Measurements from ENCODE around the gene LHX5. TPM values are rescaled to one million over a fixed set of nuclear protein-coding genes. Genes with fewer than 3 reads are reported as not detected.

Gene LHX5
- total RNA-seq, 4 donors from 2014 or later, result not detected

GRCh38 chr12:113449839-113450238 lies 21.8 kb downstream of the LHX5 start:
- Histone ChIP-seq H3K9me3 (no peaks in the 10 kb centered on the region), H3K27me3 (peaks cover 29% of the 10 kb centered on the region), H3K4me3 (no peak overlapping the region), H3K27ac (no peak overlapping the region), H3K4me1 (no peaks in the 10 kb centered on the region), H3K36me3 (no peaks in the 10 kb centered on the region)
- TF ChIP-seq POLR2AphosphoS5 (IDR thresholded peaks at IDR 0.05) (no peak), EP300 (IDR thresholded peaks at IDR 0.05; ENCODE audit: low read depth) (no peak)
- in situ Hi-C loops (cut with MboI; ENCODE audit: low pct_ligation_motif_present in 1 of 4, low pct_unique_long_range_greater_than_20kb in 1 of 4, low sequenced_read_pairs in 3 of 4), result loop anchor here (25.0 kb wide), 1 partner anchor 462 kb away; no protein-coding TSS in a partner anchor
- 95 to 100% methylated on average over 1 of the region's 1 CpG for WGBS, 2 donors (ENCODE audit: low coverage in 1 of 2)
- no peak for DNase-seq
- intact Hi-C loops (cut with DNase I; ENCODE audit: low total_unique reads), result no loop called here

- no peak overlapping the region for H3K4me3 ChIP-seq
- intact Hi-C loops (cut with DNase I; ENCODE audit: low total_unique reads), result no loop called here
- 88 to 92% methylated on average over 2 of the region's 2 CpGs for whole genome bisulfite sequencing, 2 donors (ENCODE audit: low coverage in 1 of 2)
- no peak overlapping the region for H3K27ac ChIP-seq
- H3K4me1 ChIP-seq, result no peaks in the 10 kb centered on the region
- peaks cover 25% of the 10 kb centered on the region for H3K27me3 ChIP-seq
- no peaks in the 10 kb centered on the region for H3K36me3 ChIP-seq
- in situ Hi-C loops (cut with MboI; ENCODE audit: low pct_ligation_motif_present in 1 of 4, low pct_unique_long_range_greater_than_20kb in 1 of 4, low sequenced_read_pairs in 3 of 4), result loop anchor here in 2 of 4 donors (25.0 kb wide), 1 partner anchor 463 kb away; no protein-coding TSS in a partner anchor
- TF ChIP-seq POLR2A (IDR thresholded peaks at IDR 0.05), result no peak
- TF ChIP-seq POLR2AphosphoS5 (IDR thresholded peaks at IDR 0.05), result no peak
- TF ChIP-seq EP300 (IDR thresholded peaks at IDR 0.05; ENCODE audit: low read depth), result no peak
- TF ChIP-seq CTCF (IDR thresholded peaks at IDR 0.05), result no peak
- H3K9me3 ChIP-seq, result no peaks in the 10 kb centered on the region
- no peak for DNase-seq
Measured at GRCh38 chr12:113449299-113449698, 22.4 kb downstream of the LHX5 start.

GRCh38 chr12:113448873-113449272 lies 22.8 kb downstream of the LHX5 start:
- no peak for TF ChIP-seq POLR2A (IDR thresholded peaks at IDR 0.05)
- no peak for TF ChIP-seq CTCF (IDR thresholded peaks at IDR 0.05)
- no peak for TF ChIP-seq EP300 (IDR thresholded peaks at IDR 0.05; ENCODE audit: low read depth)
- TF ChIP-seq POLR2AphosphoS5 (IDR thresholded peaks at IDR 0.05), result no peak
- Histone ChIP-seq H3K36me3 (no peaks in the 10 kb centered on the region), H3K4me3 (no peak overlapping the region), H3K27me3 (peaks cover 20% of the 10 kb centered on the region), H3K9me3 (no peaks in the 10 kb centered on the region), H3K27ac (no peak overlapping the region), H3K4me1 (no peaks in the 10 kb centered on the region)
- intact Hi-C loops (cut with DNase I; ENCODE audit: low total_unique reads) (no loop called here), in situ Hi-C loops (cut with MboI; ENCODE audit: low pct_ligation_motif_present in 1 of 4, low pct_unique_long_range_greater_than_20kb in 1 of 4, low sequenced_read_pairs in 3 of 4) (loop anchor here in 2 of 4 donors (25.0 kb wide), 1 partner anchor 463 kb away; no protein-coding TSS in a partner anchor)
- 11 to 36% methylated on average over 4 to 7 of the region's 7 CpGs for WGBS, 2 donors (ENCODE audit: low coverage in 1 of 2)
- no peak for DNase-seq

- H3K27ac ChIP-seq, result no peak overlapping the region
- no peaks in the 10 kb centered on the region for H3K4me1 ChIP-seq
- H3K36me3 ChIP-seq, result no peaks in the 10 kb centered on the region
- no peak for TF ChIP-seq POLR2A (IDR thresholded peaks at IDR 0.05)
- no peak for TF ChIP-seq CTCF (IDR thresholded peaks at IDR 0.05)
- no peak for TF ChIP-seq EP300 (IDR thresholded peaks at IDR 0.05; ENCODE audit: low read depth)
- no peak for TF ChIP-seq POLR2AphosphoS5 (IDR thresholded peaks at IDR 0.05)
- H3K27me3 ChIP-seq, result peaks cover 20% of the 10 kb centered on the region
- WGBS, 2 donors (ENCODE audit: low coverage in 1 of 2), result 79 to 90% methylated on average over 4 to 6 of the region's 6 CpGs
- H3K4me3 ChIP-seq, result no peak overlapping the region
- in situ Hi-C loops (cut with MboI; ENCODE audit: low pct_ligation_motif_present in 1 of 4, low pct_unique_long_range_greater_than_20kb in 1 of 4, low sequenced_read_pairs in 3 of 4) (loop anchor here in 2 of 4 donors (25.0 kb wide), 1 partner anchor 467 kb away; no protein-coding TSS in a partner anchor), intact Hi-C loops (cut with DNase I; ENCODE audit: low total_unique reads) (no loop called here)
- no peak for DNase-seq
- H3K9me3 ChIP-seq, result no peaks in the 10 kb centered on the region
Measured at GRCh38 chr12:113445544-113446171, 26.0 kb downstream of the LHX5 start.

Measured in transverse colon (tissue), 4 donors.